ENCODE results near the gene ROBO1. TPM values are rescaled to one million over a fixed set of nuclear protein-coding genes. Genes with fewer than 3 reads are reported as not detected.

The ROBO1 gene
- total RNA-seq, 1 donor from 2014 or later = 66.5 TPM

- Histone ChIP-seq H3K27ac (no peak overlapping the region), H3K4me1 (no peaks in the 10 kb centered on the region), H3K9me3 (no peaks in the 10 kb centered on the region), H3K4me3 (no peak overlapping the region), H3K36me3 (no peaks in the 10 kb centered on the region), H3K27me3 (no peaks in the 10 kb centered on the region)
- no peak for DNase-seq (ENCODE audit: extremely low spot score in 2 of 2)
- TF ChIP-seq POLR2AphosphoS5 (IDR thresholded peaks at IDR 0.05; ENCODE audit: insufficient read depth in 1 of 2, low read depth in 1 of 2) (no peak), CTCF (IDR thresholded peaks at IDR 0.05) (no peak), POLR2A (IDR thresholded peaks at IDR 0.05) (no peak)
- intact Hi-C loops (cut with DNase I) = no loop called here
These were observed 673.1 kb downstream of the ROBO1 start for GRCh38 chr3:79094654-79095053.

DNA sequence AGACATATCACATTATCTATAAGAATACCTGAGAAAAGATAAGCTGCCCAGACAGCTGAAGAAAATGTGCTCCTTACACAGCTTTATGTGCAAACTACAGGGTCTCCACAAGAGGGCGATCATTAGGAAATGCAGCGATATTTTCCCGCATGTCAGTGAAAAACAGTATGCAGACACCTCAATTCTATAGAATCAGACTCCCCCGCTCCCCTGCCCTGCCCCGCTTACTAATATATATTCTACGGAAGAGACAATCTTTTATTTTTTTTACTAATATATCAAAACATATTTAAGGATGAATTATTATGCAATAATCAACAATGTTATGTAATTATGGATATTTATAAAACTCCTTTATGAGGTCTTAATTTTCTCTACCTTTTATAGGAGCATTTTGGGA, 681.3 kb downstream of the ROBO1 start:
- H3K27ac ChIP-seq = no peak overlapping the region
- intact Hi-C loops (cut with DNase I) = no loop called here
- no peak overlapping the region for H3K4me3 ChIP-seq

DNA sequence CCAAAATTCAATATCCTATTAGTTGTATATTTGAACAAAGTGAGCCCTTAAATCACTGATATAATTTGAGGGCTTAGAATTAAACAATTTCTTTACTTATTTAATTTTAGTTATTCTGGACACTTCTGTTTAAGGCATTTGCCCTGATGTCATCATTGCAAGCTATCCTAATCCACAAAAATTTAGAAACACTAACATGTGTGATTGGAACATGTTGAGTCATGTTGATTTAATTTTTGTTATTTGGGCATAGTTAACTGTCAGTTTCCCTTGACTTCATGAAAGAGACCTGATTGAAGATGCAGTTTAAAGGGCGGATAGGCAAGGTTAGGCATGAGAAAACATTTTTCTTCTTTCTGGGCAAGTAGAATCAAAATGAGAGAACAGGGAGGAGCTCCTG, 682.6 kb downstream of the ROBO1 start:
- TF ChIP-seq POLR2A (IDR thresholded peaks at IDR 0.05) (no peak), CTCF (IDR thresholded peaks at IDR 0.05) (no peak), POLR2AphosphoS5 (IDR thresholded peaks at IDR 0.05; ENCODE audit: insufficient read depth in 1 of 2, low read depth in 1 of 2) (no peak)
- intact Hi-C loops (cut with DNase I) = no loop called here
- H3K9me3 ChIP-seq = no peaks in the 10 kb centered on the region

More for the DNA sequence above, 681.3 kb downstream of the ROBO1 start:
- DNase-seq (ENCODE audit: extremely low spot score in 2 of 2) = no peak
- TF ChIP-seq POLR2A (IDR thresholded peaks at IDR 0.05) = no peak
- no peak for TF ChIP-seq POLR2AphosphoS5 (IDR thresholded peaks at IDR 0.05; ENCODE audit: insufficient read depth in 1 of 2, low read depth in 1 of 2)
- peak in 2 of 3 experiments; percentile 18 to 48 for TF ChIP-seq CTCF (IDR thresholded peaks at IDR 0.05)
- H3K27me3 ChIP-seq = no peaks in the 10 kb centered on the region
- no peaks in the 10 kb centered on the region for H3K4me1 ChIP-seq
- H3K9me3 ChIP-seq = no peaks in the 10 kb centered on the region
- H3K36me3 ChIP-seq = no peaks in the 10 kb centered on the region

GRCh38 chr3:79081335-79081734, 686.5 kb downstream of the ROBO1 start:
- Histone ChIP-seq H3K27ac (no peak overlapping the region), H3K36me3 (no peaks in the 10 kb centered on the region), H3K4me3 (no peak overlapping the region), H3K9me3 (no peaks in the 10 kb centered on the region), H3K4me1 (no peaks in the 10 kb centered on the region), H3K27me3 (no peaks in the 10 kb centered on the region)
- no peak for TF ChIP-seq POLR2A (IDR thresholded peaks at IDR 0.05)
- TF ChIP-seq POLR2AphosphoS5 (IDR thresholded peaks at IDR 0.05; ENCODE audit: insufficient read depth in 1 of 2, low read depth in 1 of 2) = no peak
- no peak for TF ChIP-seq CTCF (IDR thresholded peaks at IDR 0.05)
- no peak for DNase-seq (ENCODE audit: extremely low spot score in 2 of 2)
- intact Hi-C loops (cut with DNase I) = no loop called here

More for the DNA sequence above, 682.6 kb downstream of the ROBO1 start:
- no peak overlapping the region for H3K4me3 ChIP-seq
- no peaks in the 10 kb centered on the region for H3K27me3 ChIP-seq
- H3K36me3 ChIP-seq = no peaks in the 10 kb centered on the region
- H3K27ac ChIP-seq = no peak overlapping the region
- H3K4me1 ChIP-seq = no peaks in the 10 kb centered on the region
- DNase-seq (ENCODE audit: extremely low spot score in 2 of 2) = no peak

DNA sequence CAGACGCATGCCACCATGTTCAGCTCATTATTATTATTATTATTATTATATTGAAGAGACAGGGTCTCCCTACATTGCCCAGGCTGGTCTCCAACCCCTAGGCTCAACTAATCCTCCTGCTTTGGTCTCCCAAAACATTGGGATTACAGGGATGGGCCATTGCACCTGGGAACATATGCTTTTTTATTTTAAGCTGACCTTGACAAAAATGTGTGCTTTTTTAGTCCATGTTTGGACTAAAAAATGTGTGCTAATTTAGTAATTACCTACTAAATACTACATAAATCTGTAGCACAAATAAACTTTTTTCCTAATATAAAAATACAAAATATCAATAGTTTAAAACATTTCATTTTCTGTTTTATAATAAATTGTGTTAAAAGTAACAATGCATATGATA, 693.2 kb downstream of the ROBO1 start:
- Histone ChIP-seq H3K9me3 (no peaks in the 10 kb centered on the region), H3K27ac (no peak overlapping the region), H3K4me3 (no peak overlapping the region), H3K36me3 (no peaks in the 10 kb centered on the region), H3K4me1 (no peaks in the 10 kb centered on the region), H3K27me3 (no peaks in the 10 kb centered on the region)
- no peak for DNase-seq (ENCODE audit: extremely low spot score in 2 of 2)
- intact Hi-C loops (cut with DNase I) = no loop called here
- TF ChIP-seq CTCF (IDR thresholded peaks at IDR 0.05) = no peak
- no peak for TF ChIP-seq POLR2A (IDR thresholded peaks at IDR 0.05)
- TF ChIP-seq POLR2AphosphoS5 (IDR thresholded peaks at IDR 0.05; ENCODE audit: insufficient read depth in 1 of 2, low read depth in 1 of 2) = no peak

All from vagina (tissue), 2 donors.